ENCODE results near the gene DIAPH2. TPM values are rescaled to one million over a fixed set of nuclear protein-coding genes. Genes with fewer than 3 reads are reported as not detected.
"Not testable (repeated sequence)": the region's sequence is repeated elsewhere in the genome, so short reads cannot be mapped to it uniquely, and the experiment has no call there.

Gene DIAPH2
- total RNA-seq, 1 donor from 2014 or later = 20.5 TPM

- intact Hi-C loops (cut with micrococcal nuclease) = no loop called here
- ChIA-PET POLR2A (no interaction called here), CTCF (no interaction called here)
- Mint-ChIP-seq H3K36me3 (ENCODE audit: low read depth) (no peaks in the 10 kb centered on the region), H3K4me1 (peaks cover 3% of the 10 kb centered on the region), H3K27me3 (no peaks in the 10 kb centered on the region), H3K9me3 (no peaks in the 10 kb centered on the region), H3K27ac (no peak overlapping the region), H3K4me3 (no peak overlapping the region)
- DNase-seq = no peak
- TF ChIP-seq, protein P1, sequence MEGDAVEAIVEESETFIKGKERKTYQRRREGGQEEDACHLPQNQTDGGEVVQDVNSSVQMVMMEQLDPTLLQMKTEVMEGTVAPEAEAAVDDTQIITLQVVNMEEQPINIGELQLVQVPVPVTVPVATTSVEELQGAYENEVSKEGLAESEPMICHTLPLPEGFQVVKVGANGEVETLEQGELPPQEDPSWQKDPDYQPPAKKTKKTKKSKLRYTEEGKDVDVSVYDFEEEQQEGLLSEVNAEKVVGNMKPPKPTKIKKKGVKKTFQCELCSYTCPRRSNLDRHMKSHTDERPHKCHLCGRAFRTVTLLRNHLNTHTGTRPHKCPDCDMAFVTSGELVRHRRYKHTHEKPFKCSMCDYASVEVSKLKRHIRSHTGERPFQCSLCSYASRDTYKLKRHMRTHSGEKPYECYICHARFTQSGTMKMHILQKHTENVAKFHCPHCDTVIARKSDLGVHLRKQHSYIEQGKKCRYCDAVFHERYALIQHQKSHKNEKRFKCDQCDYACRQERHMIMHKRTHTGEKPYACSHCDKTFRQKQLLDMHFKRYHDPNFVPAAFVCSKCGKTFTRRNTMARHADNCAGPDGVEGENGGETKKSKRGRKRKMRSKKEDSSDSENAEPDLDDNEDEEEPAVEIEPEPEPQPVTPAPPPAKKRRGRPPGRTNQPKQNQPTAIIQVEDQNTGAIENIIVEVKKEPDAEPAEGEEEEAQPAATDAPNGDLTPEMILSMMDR (IDR thresholded peaks at IDR 0.05) = no peak
- ATAC-seq (ENCODE audit: low read depth) = no peak
Measured at GRCh38 chrX:96729053-96729452, 44.4 kb downstream of the DIAPH2 start.

DNA sequence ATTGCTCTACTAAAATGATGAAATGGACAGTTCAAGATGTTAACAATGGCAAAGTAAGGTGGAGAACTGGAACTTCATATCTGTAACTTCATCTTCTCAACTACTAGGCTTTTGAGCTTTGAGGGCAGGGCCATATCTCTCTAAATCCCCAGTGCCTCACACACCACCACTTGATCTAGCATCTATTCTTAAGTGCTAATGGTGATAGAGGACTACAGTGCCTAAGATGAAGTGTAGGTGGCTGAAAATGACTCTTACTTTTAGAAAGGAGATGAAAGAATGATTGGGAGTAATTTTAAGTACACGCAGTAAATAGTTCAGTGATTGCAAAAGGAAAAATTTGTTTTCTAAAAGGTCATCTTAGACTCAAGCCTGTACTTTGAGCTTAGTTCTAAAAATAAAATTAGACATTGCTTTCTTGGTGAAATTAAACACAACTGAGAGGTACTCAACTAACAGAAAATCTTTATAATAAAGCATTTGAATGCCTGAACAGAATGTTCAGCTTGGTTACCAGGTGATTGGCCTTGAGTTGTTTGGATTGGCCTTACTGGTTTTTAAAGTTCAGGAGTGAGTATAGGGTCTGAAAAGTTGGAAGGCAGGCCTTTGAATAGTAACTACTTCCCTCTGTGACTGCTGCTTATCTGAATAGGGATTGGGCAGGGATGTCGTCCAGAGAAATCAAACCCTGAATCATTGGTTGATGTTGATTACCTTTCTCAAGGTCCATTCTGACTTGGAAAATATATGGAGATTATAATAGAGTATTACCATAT, 45.4 kb downstream of the DIAPH2 start:
- Mint-ChIP-seq H3K27me3 (no peaks in the 10 kb centered on the region), H3K36me3 (ENCODE audit: low read depth) (no peaks in the 10 kb centered on the region), H3K9me3 (no peaks in the 10 kb centered on the region), H3K4me1 (peaks cover 3% of the 10 kb centered on the region), H3K27ac (no peak overlapping the region), H3K4me3 (no peak overlapping the region)
- POLR2A ChIA-PET = no interaction called here
- CTCF ChIA-PET = no interaction called here
- DNase-seq (no peak), ATAC-seq (ENCODE audit: low read depth) (no peak)
- TF ChIP-seq, protein P1 (IDR thresholded peaks at IDR 0.05) = no peak
- intact Hi-C loops (cut with micrococcal nuclease) = no loop called here

DNA sequence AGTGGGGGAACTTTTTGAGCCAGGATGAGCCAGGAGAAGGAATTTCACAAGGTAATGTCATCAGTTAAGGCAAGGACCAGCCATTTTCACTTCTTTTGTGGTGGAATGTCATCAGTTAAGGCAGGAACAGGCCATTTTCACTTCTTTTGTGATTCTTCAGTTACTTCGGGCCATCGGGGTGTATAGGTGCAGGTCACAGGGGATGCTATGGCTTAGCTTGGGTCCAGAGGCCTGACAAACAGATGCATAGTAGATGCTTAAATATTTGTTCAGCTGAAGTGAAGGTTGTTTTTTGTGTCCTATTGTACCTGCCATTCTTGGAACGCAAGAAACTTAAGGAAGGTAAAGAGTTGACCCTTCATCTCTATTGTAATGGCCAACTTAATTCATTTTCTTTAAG, 46.4 kb downstream of the DIAPH2 start:
- H3K4me1 Mint-ChIP-seq; H3K9me3 Mint-ChIP-seq; CTCF ChIA-PET; H3K36me3 Mint-ChIP-seq (ENCODE audit: low read depth); intact Hi-C loops (cut with micrococcal nuclease); DNase-seq; H3K27me3 Mint-ChIP-seq; H3K27ac Mint-ChIP-seq; POLR2A ChIA-PET; H3K4me3 Mint-ChIP-seq; ATAC-seq (ENCODE audit: low read depth): not testable (repeated sequence)

DNA sequence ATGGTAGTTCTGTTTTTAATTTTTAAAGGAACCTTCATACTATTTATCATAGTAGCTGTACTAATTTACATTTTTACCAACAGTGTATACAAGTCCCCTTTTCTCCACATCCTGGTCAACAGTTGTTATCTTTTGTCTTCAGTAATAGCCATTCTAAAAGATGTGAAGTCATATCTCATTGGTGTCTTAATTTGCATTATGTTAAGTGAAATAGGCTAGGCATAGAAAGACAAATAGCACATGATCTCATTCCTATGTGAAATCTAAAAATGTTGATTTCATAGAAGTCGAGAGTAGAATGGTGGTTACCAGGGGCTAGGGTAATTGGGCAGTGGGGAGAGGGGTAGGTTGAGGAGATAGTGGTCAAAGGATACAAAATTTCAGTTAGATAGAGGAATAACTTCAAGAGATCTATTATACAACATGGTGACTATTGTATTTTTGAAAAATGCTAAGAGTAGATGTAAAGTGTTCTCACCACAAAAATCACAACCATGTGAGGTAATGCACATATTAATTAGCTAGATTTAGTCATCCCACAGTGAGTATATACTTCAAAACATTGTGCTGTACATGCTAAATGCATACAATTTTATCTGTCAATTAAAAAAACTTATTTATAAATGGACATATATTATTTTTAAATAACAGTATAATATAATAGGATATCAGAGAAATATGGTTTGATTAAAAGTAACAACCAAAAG, 58.9 kb downstream of the DIAPH2 start:
- H3K4me1 Mint-ChIP-seq = no peaks in the 10 kb centered on the region
- no peak overlapping the region for H3K27ac Mint-ChIP-seq
- intact Hi-C loops (cut with micrococcal nuclease) = no loop called here
- H3K27me3 Mint-ChIP-seq = no peaks in the 10 kb centered on the region
- H3K4me3 Mint-ChIP-seq = no peak overlapping the region
- TF ChIP-seq, protein P1 (IDR thresholded peaks at IDR 0.05) = no peak
- ATAC-seq (ENCODE audit: low read depth) (no peak), DNase-seq (no peak)
- H3K36me3 Mint-ChIP-seq (ENCODE audit: low read depth) = peaks cover 4% of the 10 kb centered on the region
- CTCF ChIA-PET = no interaction called here
- H3K9me3 Mint-ChIP-seq = no peaks in the 10 kb centered on the region
- POLR2A ChIA-PET = no interaction called here

DNA sequence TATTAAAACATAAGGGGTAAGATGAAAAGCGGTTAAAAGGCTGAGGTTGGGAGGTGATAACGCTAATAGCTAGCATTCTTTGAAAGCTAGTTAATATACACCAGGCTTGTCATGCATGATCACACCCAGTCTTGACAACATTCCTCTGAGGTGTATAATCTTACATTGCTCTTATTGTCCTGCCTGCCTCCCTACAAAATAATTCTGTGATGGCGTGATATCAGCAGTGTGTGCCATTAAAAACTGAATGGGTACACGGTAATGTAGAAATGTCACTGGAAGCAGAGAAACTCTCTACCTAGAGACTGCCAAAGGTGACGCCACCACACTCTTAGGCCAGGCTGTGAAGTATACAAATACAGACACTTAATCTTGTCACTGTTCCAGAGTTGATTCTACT, 68.1 kb downstream of the DIAPH2 start:
- POLR2A ChIA-PET = no interaction called here
- Mint-ChIP-seq H3K36me3 (ENCODE audit: low read depth) (peaks cover 7% of the 10 kb centered on the region), H3K9me3 (no peaks in the 10 kb centered on the region), H3K27me3 (no peaks in the 10 kb centered on the region), H3K4me3 (no peak overlapping the region), H3K4me1 (no peaks in the 10 kb centered on the region), H3K27ac (no peak overlapping the region)
- DNase-seq = no peak
- CTCF ChIA-PET = no interaction called here
- ATAC-seq (ENCODE audit: low read depth) = no peak
- intact Hi-C loops (cut with micrococcal nuclease) = no loop called here
- TF ChIP-seq, protein P1 (IDR thresholded peaks at IDR 0.05) = no peak

Measured in activated B cell treated with CpG ODN at 0.5 μM for 24 hours (primary cell).